Spleen (tissue), 11 donors: ENCODE measurements around the gene ATXN7L1. TPM values are rescaled to one million over a fixed set of nuclear protein-coding genes. Genes with fewer than 3 reads are reported as not detected.

Experiments used
- DNase-seq: peaks from one replicate; pipeline ENCODE4 v3.0.0-alpha.2; 2020
- H3K27ac ChIP-seq, 8 donors: fragments of 200-600 bp; sonication (generic) in 7 of 8; 1 replicate in 4 of 8; 2 replicates in 4 of 8; pipeline versions ENCODE4 v1.5.0 to v1.8.0; 2016 to 2021; ENCODE audit warnings: inconsistent platforms in 4 of 8, mild to moderate bottlenecking in 4 of 8, moderate library complexity in 1 of 8
- H3K27me3 ChIP-seq, 7 donors: fragments of 200-600 bp; sonication (generic) in 6 of 7; replicated peaks in 1 of 7; 1 replicate in 4 of 7; 2 replicates in 3 of 7; pipeline versions ENCODE4 v1.5.0 to v1.8.0; 2016 to 2021; ENCODE audit warnings: inconsistent platforms in 3 of 7, mild to moderate bottlenecking in 1 of 7
- H3K36me3 ChIP-seq, 6 donors: fragments of 200-600 bp; sonication (generic) in 5 of 6; 1 replicate in 4 of 6; 2 replicates in 2 of 6; pipeline versions ENCODE4 v1.5.0 to v1.8.0; 2016 to 2021; ENCODE audit warnings: inconsistent platforms in 2 of 6
- H3K4me1 ChIP-seq, 6 donors: fragments of 200-600 bp; sonication (generic) in 5 of 6; 1 replicate in 3 of 6; 2 replicates in 3 of 6; pipeline versions ENCODE4 v1.5.0 to v1.8.0; 2016 to 2021; ENCODE audit warnings: inconsistent platforms in 3 of 6
- H3K4me3 ChIP-seq, 8 donors: fragments of 200-600 bp; sonication (generic) in 7 of 8; 1 replicate in 4 of 8; 2 replicates in 4 of 8; pipeline versions ENCODE4 v1.5.0 to v1.8.0; 2016 to 2021; ENCODE audit warnings: inconsistent platforms in 4 of 8, mild to moderate bottlenecking in 4 of 8, moderate library complexity in 2 of 8
- H3K9me3 ChIP-seq, 8 donors: fragments of 200-600 bp; sonication (generic) in 7 of 8; 1 replicate in 4 of 8; 2 replicates in 4 of 8; pipeline versions ENCODE4 v1.5.0 to v1.8.0; 2016 to 2021; ENCODE audit warnings: inconsistent platforms in 4 of 8
- CTCF ChIP-seq, 11 experiments: fragments of 200-600 bp in 7 of 11; fragments of 450-650 bp in 4 of 11; sonication (generic) in 4 of 11; IDR thresholded peaks in 8 of 11; conservative IDR thresholded peaks in 3 of 11; 1 replicate in 7 of 11; 2 replicates in 4 of 11; pipeline versions ENCODE4 v1.4.0 to v1.8.0; 2016 to 2021; ENCODE audit warnings: antibody characterized with exemption in 11 of 11, inconsistent platforms in 4 of 11, mild to moderate bottlenecking in 1 of 11
- POLR2A ChIP-seq, 3 donors: fragments of 450-650 bp; IDR thresholded peaks; one replicate each; pipeline ENCODE4 v1.5.1; 2017; ENCODE audit warnings: antibody characterized with exemption in 3 of 3, mild to moderate bottlenecking in 1 of 3
- POLR2AphosphoS5 ChIP-seq, 3 donors: sonication (generic); formaldehyde crosslinking; IDR thresholded peaks; one replicate each; pipeline ENCODE4 v1.5.1; 2017; ENCODE audit warnings: antibody characterized with exemption in 3 of 3
- WGBS, 5 donors: extraction: QIAGEN DNeasy Blood & Tissue Kit in 3 of 5; methylation state at CpG; one replicate each; pipeline versions ENCODE4 v1.1.5 to v1.1.7; 2013 to 2018; 5-methylcytosine and 5-hydroxymethylcytosine counted together
- intact Hi-C: fragments of 100-400 bp; cut with DNase I; formaldehyde crosslinking; loops from one replicate; pipeline ENCODE4 v1.15.0; 2023; ENCODE audit warnings: low total_unique reads
- polyA plus RNA-seq, 3 donors: library from polyadenylated mRNA; stranded (reverse); fragments of 200-250 nt; gene quantifications; one replicate each; pipeline ENCODE4 v1.2.1, GENCODE V29; 2013
- total RNA-seq, 7 donors: library from RNA; depleted of rRNA in 3 of 7; stranded (reverse); fragments of >200 nt in 3 of 7; fragmentation: NEBNext Ultra II Directional in 4 of 7; extraction: Animal tissue kit (Norgen Biotek cat#: 25700) in 4 of 7; gene quantifications; one replicate each; pipeline versions ENCODE4 v1.1.0 to v1.2.1, GENCODE V29; 2016 to 2021
- donor health status: healthy with polysubstance abuse.
- donor health status: DM: no; HTN: no; CAD: no; lungs with moderate emphysema.
- donor health status: DM: no; HTN: no; CAD: no.
- donor health status: Bipolar disorder and iron deficiency.
- donor health status: healthy.
- donor health status: DM: no; HTN: no; CAD: no.
- donor health status: DM: yes; HTN: yes; CAD: no.

ATXN7L1 gene
- total and polyA plus RNA-seq, 10 donors = 2.4 to 29.3 (median 18.4) TPM

- WGBS, 5 donors = 67 to 82% (median 73%) methylated on average over 3 of the region's 3 CpGs
- peaks cover 0 to 9% (median 0%) of the 10 kb centered on the region in 6 donors for H3K36me3 ChIP-seq
- peaks cover 0 to 29% (median 18%) of the 10 kb centered on the region in 6 donors for H3K4me1 ChIP-seq
- no peak overlapping the region for H3K27ac ChIP-seq
- no peak overlapping the region for H3K4me3 ChIP-seq
- intact Hi-C loops = loop anchor here (10.0 kb wide), 1 partner anchor 216 kb away; no protein-coding TSS in a partner anchor
- DNase-seq = no peak
- no peaks in the 10 kb centered on the region for H3K27me3 ChIP-seq
- H3K9me3 ChIP-seq = no peaks in the 10 kb centered on the region
- no peak for TF ChIP-seq POLR2AphosphoS5 (IDR thresholded peaks at IDR 0.05)
- TF ChIP-seq CTCF (IDR thresholded peaks at IDR 0.05 in 8 of 11, conservative IDR thresholded peaks at IDR 0.05 in 3 of 11) = no peak
- TF ChIP-seq POLR2A (IDR thresholded peaks at IDR 0.05) = no peak
Observed at GRCh38 chr7:105871142-105871541, 5.3 kb downstream of the ATXN7L1 start.

- Histone ChIP-seq H3K9me3 (no peaks in the 10 kb centered on the region), H3K36me3 (peaks cover 0 to 12% (median 0%) of the 10 kb centered on the region in 6 donors), H3K27ac (no peak overlapping the region), H3K4me1 (no peaks in the 10 kb centered on the region), H3K27me3 (no peaks in the 10 kb centered on the region), H3K4me3 (no peak overlapping the region)
- TF ChIP-seq CTCF (IDR thresholded peaks at IDR 0.05 in 8 of 11, conservative IDR thresholded peaks at IDR 0.05 in 3 of 11) = no peak
- TF ChIP-seq POLR2A (IDR thresholded peaks at IDR 0.05) = no peak
- no peak for TF ChIP-seq POLR2AphosphoS5 (IDR thresholded peaks at IDR 0.05)
- DNase-seq = no peak
- WGBS, 5 donors = 82 to 94% (median 91%) methylated on average over 10 of the region's 10 CpGs
- intact Hi-C loops = no loop called here
Observed at GRCh38 chr7:105866102-105866801, 10.1 kb downstream of the ATXN7L1 start.

GRCh38 chr7:105863876-105864275, 12.5 kb downstream of the ATXN7L1 start:
- no peak overlapping the region for H3K27ac ChIP-seq
- peaks cover 0 to 12% (median 0%) of the 10 kb centered on the region in 6 donors for H3K36me3 ChIP-seq
- H3K4me1 ChIP-seq = no peaks in the 10 kb centered on the region
- no peak for TF ChIP-seq POLR2AphosphoS5 (IDR thresholded peaks at IDR 0.05)
- no peak for TF ChIP-seq POLR2A (IDR thresholded peaks at IDR 0.05)
- no peak for TF ChIP-seq CTCF (IDR thresholded peaks at IDR 0.05 in 8 of 11, conservative IDR thresholded peaks at IDR 0.05 in 3 of 11)
- H3K9me3 ChIP-seq = no peaks in the 10 kb centered on the region
- intact Hi-C loops = no loop called here
- H3K4me3 ChIP-seq = no peak overlapping the region
- WGBS, 5 donors = 77 to 92% (median 81%) methylated on average over 2 of the region's 2 CpGs
- no peaks in the 10 kb centered on the region for H3K27me3 ChIP-seq
- no peak for DNase-seq

GRCh38 chr7:105862770-105863169, 13.6 kb downstream of the ATXN7L1 start:
- no peak for DNase-seq
- Histone ChIP-seq H3K36me3 (peaks cover 0 to 12% (median 0%) of the 10 kb centered on the region in 6 donors), H3K4me1 (peaks cover 0 to 5% (median under 1%) of the 10 kb centered on the region in 6 donors), H3K27ac (no peak overlapping the region), H3K27me3 (no peaks in the 10 kb centered on the region), H3K9me3 (no peaks in the 10 kb centered on the region), H3K4me3 (no peak overlapping the region)
- 90 to 97% (median 91%) methylated on average over 4 of the region's 4 CpGs for WGBS, 5 donors
- TF ChIP-seq POLR2AphosphoS5 (IDR thresholded peaks at IDR 0.05) (no peak), POLR2A (IDR thresholded peaks at IDR 0.05) (no peak), CTCF (IDR thresholded peaks at IDR 0.05 in 8 of 11, conservative IDR thresholded peaks at IDR 0.05 in 3 of 11) (no peak)
- intact Hi-C loops = no loop called here
